Measurements from ENCODE around the gene CYP4B1. TPM values are rescaled to one million over a fixed set of nuclear protein-coding genes. Genes with fewer than 3 reads are reported as not detected.

The CYP4B1 gene
- total RNA-seq, 2 experiments from 2014 or later, result not detected

DNA sequence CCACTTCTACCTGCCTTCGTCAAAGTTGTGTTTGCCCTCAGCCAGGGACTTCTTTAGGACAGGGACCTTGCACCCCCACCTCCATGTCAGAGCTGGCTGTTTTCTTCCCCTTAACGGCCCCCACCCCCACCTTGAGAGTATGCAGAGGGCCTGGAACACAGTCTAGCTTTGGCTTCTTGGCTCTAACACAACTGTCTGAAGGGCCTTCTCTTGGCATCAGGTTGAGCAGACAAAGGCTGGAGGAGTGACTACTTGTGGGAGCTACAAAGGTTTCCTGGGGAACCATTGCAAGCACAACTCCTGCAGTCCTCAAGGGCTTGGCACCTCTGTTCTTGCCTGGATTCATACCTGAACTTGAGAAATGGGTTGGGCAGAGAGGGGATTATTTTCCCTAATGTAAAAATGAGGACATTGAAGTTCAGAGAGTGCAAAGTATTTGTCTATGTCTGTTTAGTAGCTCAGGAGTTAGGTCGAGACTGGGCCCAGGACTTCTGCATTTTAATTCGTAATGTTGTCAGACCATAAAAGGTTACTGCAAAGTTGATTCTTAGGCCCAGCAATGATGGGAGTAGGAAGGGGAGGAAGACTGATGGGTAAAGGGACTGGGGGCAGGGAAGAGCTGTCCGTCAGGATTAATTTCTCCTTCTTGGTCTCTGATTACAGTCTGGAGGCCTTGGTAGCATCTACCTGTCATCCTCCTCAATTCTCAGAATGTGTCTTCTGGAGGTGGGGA is 2.6 kb downstream of the CYP4B1 start:
- no TSS peak for BruUV-seq (replicated peaks)
- H3K36me3 ChIP-seq (ENCODE audit: insufficient read depth, low read length), result no peaks in the 10 kb centered on the region
- H3K4me3 ChIP-seq (ENCODE audit: low read depth, low read length, poor library complexity, severe bottlenecking), result no peak overlapping the region
- no peak for DNase-seq (ENCODE audit: low spot score)
- POLR2A ChIA-PET, result no interaction called here
- no peaks in the 10 kb centered on the region for H3K79me2 ChIP-seq (ENCODE audit: insufficient read depth, low read depth, low read length)
- no peaks in the 10 kb centered on the region for H3K4me1 ChIP-seq (ENCODE audit: insufficient read depth, low read length, poor library complexity, severe bottlenecking)
- TF ChIP-seq, protein P1, sequence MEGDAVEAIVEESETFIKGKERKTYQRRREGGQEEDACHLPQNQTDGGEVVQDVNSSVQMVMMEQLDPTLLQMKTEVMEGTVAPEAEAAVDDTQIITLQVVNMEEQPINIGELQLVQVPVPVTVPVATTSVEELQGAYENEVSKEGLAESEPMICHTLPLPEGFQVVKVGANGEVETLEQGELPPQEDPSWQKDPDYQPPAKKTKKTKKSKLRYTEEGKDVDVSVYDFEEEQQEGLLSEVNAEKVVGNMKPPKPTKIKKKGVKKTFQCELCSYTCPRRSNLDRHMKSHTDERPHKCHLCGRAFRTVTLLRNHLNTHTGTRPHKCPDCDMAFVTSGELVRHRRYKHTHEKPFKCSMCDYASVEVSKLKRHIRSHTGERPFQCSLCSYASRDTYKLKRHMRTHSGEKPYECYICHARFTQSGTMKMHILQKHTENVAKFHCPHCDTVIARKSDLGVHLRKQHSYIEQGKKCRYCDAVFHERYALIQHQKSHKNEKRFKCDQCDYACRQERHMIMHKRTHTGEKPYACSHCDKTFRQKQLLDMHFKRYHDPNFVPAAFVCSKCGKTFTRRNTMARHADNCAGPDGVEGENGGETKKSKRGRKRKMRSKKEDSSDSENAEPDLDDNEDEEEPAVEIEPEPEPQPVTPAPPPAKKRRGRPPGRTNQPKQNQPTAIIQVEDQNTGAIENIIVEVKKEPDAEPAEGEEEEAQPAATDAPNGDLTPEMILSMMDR (conservative IDR thresholded peaks at IDR 0.05; ENCODE audit: low read length), result no peak
- TF ChIP-seq EZH2phosphoT487 (IDR thresholded peaks at IDR 0.05; ENCODE audit: borderline replicate concordance, low read depth, low read length), result no peak
- H2AFZ ChIP-seq (ENCODE audit: low read length), result no peak overlapping the region
- H3K9me3 ChIP-seq (ENCODE audit: low read length), result no peaks in the 10 kb centered on the region
- CTCF ChIA-PET (ENCODE audit: unreplicated experiment), result no interaction called here
- intact Hi-C loops (cut with micrococcal nuclease; ENCODE audit: unreplicated experiment), result no loop called here
- H4K20me1 ChIP-seq (ENCODE audit: insufficient read depth, low read length), result no peaks in the 10 kb centered on the region
- H3K9me2 ChIP-seq (ENCODE audit: insufficient read depth, low read length), result no peaks in the 10 kb centered on the region
- H3K27ac ChIP-seq (ENCODE audit: low read depth, low read length, poor library complexity, severe bottlenecking), result no peak overlapping the region
- no peak overlapping the region for H3K4me2 ChIP-seq (ENCODE audit: low read length)

DNA sequence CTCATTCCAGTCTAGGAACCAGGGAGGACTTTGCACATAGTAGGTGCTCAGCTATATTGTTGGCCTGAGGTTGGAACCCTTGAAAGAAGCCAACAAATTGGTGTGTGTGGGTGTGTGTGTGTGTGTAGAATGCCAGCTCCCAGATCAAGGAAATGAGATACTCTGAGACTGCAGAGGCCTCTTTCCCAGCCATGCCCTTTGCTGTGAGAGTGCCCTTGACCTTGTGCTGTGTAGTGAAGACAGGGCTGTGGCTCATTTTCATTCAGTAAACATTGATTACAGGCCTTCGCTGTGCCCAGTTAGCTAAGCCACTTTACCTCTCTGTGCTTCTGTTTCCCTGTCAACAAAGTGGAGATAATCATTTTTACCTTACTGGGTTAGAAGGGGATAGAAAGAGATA is 3.2 kb downstream of the CYP4B1 start:
- Histone ChIP-seq H3K9me2 (ENCODE audit: insufficient read depth, low read length) (no peaks in the 10 kb centered on the region), H3K4me1 (ENCODE audit: insufficient read depth, low read length, poor library complexity, severe bottlenecking) (no peaks in the 10 kb centered on the region), H4K20me1 (ENCODE audit: insufficient read depth, low read length) (no peaks in the 10 kb centered on the region), H2AFZ (ENCODE audit: low read length) (no peak overlapping the region), H3K9me3 (ENCODE audit: low read length) (no peaks in the 10 kb centered on the region), H3K4me2 (ENCODE audit: low read length) (no peak overlapping the region), H3K27ac (ENCODE audit: low read depth, low read length, poor library complexity, severe bottlenecking) (no peak overlapping the region), H3K4me3 (ENCODE audit: low read depth, low read length, poor library complexity, severe bottlenecking) (no peak overlapping the region), H3K36me3 (ENCODE audit: insufficient read depth, low read length) (no peaks in the 10 kb centered on the region), H3K79me2 (ENCODE audit: insufficient read depth, low read depth, low read length) (no peaks in the 10 kb centered on the region)
- no TSS peak for BruUV-seq (replicated peaks)
- intact Hi-C loops (cut with micrococcal nuclease; ENCODE audit: unreplicated experiment), result no loop called here
- ChIA-PET CTCF (ENCODE audit: unreplicated experiment) (no interaction called here), POLR2A (no interaction called here)
- no peak for TF ChIP-seq EZH2phosphoT487 (IDR thresholded peaks at IDR 0.05; ENCODE audit: borderline replicate concordance, low read depth, low read length)
- TF ChIP-seq, protein P1 (conservative IDR thresholded peaks at IDR 0.05; ENCODE audit: low read length), result no peak
- DNase-seq (ENCODE audit: low spot score), result no peak

DNA sequence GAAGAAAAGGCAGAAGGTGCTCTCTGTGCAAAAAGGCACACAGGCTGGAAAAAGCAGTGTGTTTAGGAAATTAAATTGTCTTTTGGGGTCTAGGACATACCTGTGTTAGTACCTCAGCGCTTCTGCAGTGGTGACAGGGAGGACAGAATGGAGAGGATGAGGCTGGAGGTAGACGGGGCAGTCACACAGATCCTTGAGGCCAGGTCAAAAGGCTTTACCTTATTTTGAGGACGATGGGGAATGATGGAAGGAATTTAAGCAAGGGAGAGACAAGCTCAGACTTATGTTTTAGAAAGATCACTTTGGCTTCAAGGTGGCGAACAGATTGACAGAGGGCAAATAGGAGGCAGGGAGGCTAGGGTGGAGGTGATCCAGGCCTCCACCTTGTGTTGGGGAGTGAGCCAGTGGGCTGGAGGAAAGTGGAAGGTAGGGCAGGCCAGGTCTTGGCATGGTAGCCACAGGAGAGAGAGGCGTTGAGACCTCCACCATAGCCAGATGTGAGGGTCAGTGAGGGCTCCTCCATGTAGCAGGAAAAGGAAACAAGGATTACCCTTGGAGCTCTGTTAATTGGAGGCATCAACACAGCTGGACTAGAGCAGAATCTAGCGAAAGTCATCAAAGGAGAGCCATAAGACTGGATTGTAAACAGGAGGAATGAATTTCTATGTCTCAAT is 4.2 kb downstream of the CYP4B1 start:
- no peak for TF ChIP-seq EZH2phosphoT487 (IDR thresholded peaks at IDR 0.05; ENCODE audit: borderline replicate concordance, low read depth, low read length)
- TF ChIP-seq, protein P1 (conservative IDR thresholded peaks at IDR 0.05; ENCODE audit: low read length), result no peak

More for the DNA sequence above, 4.2 kb downstream of the CYP4B1 start:
- Histone ChIP-seq H3K4me2 (ENCODE audit: low read length) (no peak overlapping the region), H3K27ac (ENCODE audit: low read depth, low read length, poor library complexity, severe bottlenecking) (no peak overlapping the region), H4K20me1 (ENCODE audit: insufficient read depth, low read length) (no peaks in the 10 kb centered on the region), H3K4me1 (ENCODE audit: insufficient read depth, low read length, poor library complexity, severe bottlenecking) (no peaks in the 10 kb centered on the region), H3K36me3 (ENCODE audit: insufficient read depth, low read length) (no peaks in the 10 kb centered on the region), H3K9me2 (ENCODE audit: insufficient read depth, low read length) (no peaks in the 10 kb centered on the region), H3K79me2 (ENCODE audit: insufficient read depth, low read depth, low read length) (no peaks in the 10 kb centered on the region), H3K4me3 (ENCODE audit: low read depth, low read length, poor library complexity, severe bottlenecking) (no peak overlapping the region), H2AFZ (ENCODE audit: low read length) (no peak overlapping the region), H3K9me3 (ENCODE audit: low read length) (no peaks in the 10 kb centered on the region)
- no TSS peak for BruUV-seq (replicated peaks)
- ChIA-PET CTCF (ENCODE audit: unreplicated experiment) (no interaction called here), POLR2A (no interaction called here)
- intact Hi-C loops (cut with micrococcal nuclease; ENCODE audit: unreplicated experiment), result no loop called here
- no peak for DNase-seq (ENCODE audit: low spot score)
